ENCODE results near the gene TRMU. TPM values are rescaled to one million over a fixed set of nuclear protein-coding genes. Genes with fewer than 3 reads are reported as not detected.

TRMU gene
- total and polyA plus RNA-seq, 4 donors = 11.3 to 66.4 (median 33.8) TPM

- Histone ChIP-seq H3K4me3 (ENCODE audit: low read length in 2 of 2) (no peak overlapping the region), H3K4me1 (ENCODE audit: control insufficient read depth in 1 of 2, insufficient read depth in 2 of 2, low read length in 2 of 2) (no peaks in the 10 kb centered on the region)
Observed at GRCh38 chr22:46366801-46367706, 31.5 kb downstream of the TRMU start.

DNA sequence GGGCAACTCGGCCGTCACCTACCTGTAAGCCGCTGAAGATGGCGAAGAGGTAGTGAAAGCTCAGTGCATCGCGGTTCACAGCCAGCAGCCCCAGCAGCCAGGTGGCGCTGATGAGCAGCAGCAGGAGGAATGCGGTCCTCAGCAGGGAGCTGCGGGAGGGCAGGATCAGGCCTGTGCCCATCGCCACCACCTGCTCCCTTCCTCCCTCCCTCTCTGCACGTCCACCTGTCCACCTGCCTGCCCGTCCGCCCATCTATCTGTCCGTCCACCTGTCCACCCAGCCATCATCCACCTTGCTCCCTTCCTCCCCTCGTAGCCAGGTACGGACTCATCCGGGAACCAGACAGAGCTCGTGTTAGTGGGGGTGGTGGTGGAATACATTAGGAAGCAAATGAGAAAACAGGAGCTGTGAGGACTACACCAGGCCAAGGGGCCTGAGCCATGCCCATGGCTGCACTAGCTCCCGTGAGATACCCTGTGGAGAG, 32.2 kb downstream of the TRMU start:
- ATAC-seq (ENCODE audit: low FRiP score) (peak; percentile 40), DNase-seq (peak; percentile 70 to 86)
- H3K27ac ChIP-seq (ENCODE audit: low read depth in 1 of 2, low read length in 2 of 2) = no peak overlapping the region
- intact Hi-C loops (cut with DNase I) = loop anchor here in 1 of 2 donors (2.0 kb wide), 1 partner anchor 175 kb away; no protein-coding TSS in a partner anchor
- no peaks in the 10 kb centered on the region for H3K4me1 ChIP-seq (ENCODE audit: control insufficient read depth in 1 of 2, insufficient read depth in 2 of 2, low read length in 2 of 2)
- no peaks in the 10 kb centered on the region for H3K27me3 ChIP-seq (ENCODE audit: control insufficient read depth in 1 of 2, insufficient read depth in 2 of 2, low read length in 1 of 2)
- WGBS, 2 donors = 58 to 79% methylated on average over 15 to 19 of the region's 19 CpGs
- H3K9me3 ChIP-seq (ENCODE audit: control insufficient read depth, low read length) = no peaks in the 10 kb centered on the region
- no peaks in the 10 kb centered on the region for H3K36me3 ChIP-seq (ENCODE audit: control insufficient read depth in 1 of 2, insufficient read depth in 2 of 2, low read length in 1 of 2)
- no peak overlapping the region for H3K4me3 ChIP-seq (ENCODE audit: low read length in 2 of 2)

More at GRCh38 chr22:46366801-46367706, 31.5 kb downstream of the TRMU start:
- H3K36me3 ChIP-seq (ENCODE audit: control insufficient read depth in 1 of 2, insufficient read depth in 2 of 2, low read length in 1 of 2) = no peaks in the 10 kb centered on the region
- no peak overlapping the region for H3K27ac ChIP-seq (ENCODE audit: low read depth in 1 of 2, low read length in 2 of 2)
- no peaks in the 10 kb centered on the region for H3K9me3 ChIP-seq (ENCODE audit: control insufficient read depth, low read length)
- 79 to 84% methylated on average over 45 of the region's 45 CpGs for WGBS, 2 donors
- ATAC-seq (ENCODE audit: low FRiP score) = no peak
- no peaks in the 10 kb centered on the region for H3K27me3 ChIP-seq (ENCODE audit: control insufficient read depth in 1 of 2, insufficient read depth in 2 of 2, low read length in 1 of 2)
- intact Hi-C loops (cut with DNase I) = no loop called here
- peak in 1 of 2 donors; percentile 67 for DNase-seq

- 85 to 92% methylated on average over 12 of the region's 12 CpGs for WGBS, 2 donors
- DNase-seq (peak in 1 of 2 donors; percentile 70), ATAC-seq (ENCODE audit: low FRiP score) (no peak)
- H3K4me1 ChIP-seq (ENCODE audit: control insufficient read depth in 1 of 2, insufficient read depth in 2 of 2, low read length in 2 of 2) = no peaks in the 10 kb centered on the region
- H3K4me3 ChIP-seq (ENCODE audit: low read length in 2 of 2) = no peak overlapping the region
- no peak overlapping the region for H3K27ac ChIP-seq (ENCODE audit: low read depth in 1 of 2, low read length in 2 of 2)
- H3K27me3 ChIP-seq (ENCODE audit: control insufficient read depth in 1 of 2, insufficient read depth in 2 of 2, low read length in 1 of 2) = no peaks in the 10 kb centered on the region
- intact Hi-C loops (cut with DNase I) = loop anchor here in 1 of 2 donors (2.0 kb wide), 1 partner anchor 174 kb away; no protein-coding TSS in a partner anchor
- H3K36me3 ChIP-seq (ENCODE audit: control insufficient read depth in 1 of 2, insufficient read depth in 2 of 2, low read length in 1 of 2) = no peaks in the 10 kb centered on the region
- H3K9me3 ChIP-seq (ENCODE audit: control insufficient read depth, low read length) = no peaks in the 10 kb centered on the region
Observed at GRCh38 chr22:46368422-46368821, 32.9 kb downstream of the TRMU start.

DNA sequence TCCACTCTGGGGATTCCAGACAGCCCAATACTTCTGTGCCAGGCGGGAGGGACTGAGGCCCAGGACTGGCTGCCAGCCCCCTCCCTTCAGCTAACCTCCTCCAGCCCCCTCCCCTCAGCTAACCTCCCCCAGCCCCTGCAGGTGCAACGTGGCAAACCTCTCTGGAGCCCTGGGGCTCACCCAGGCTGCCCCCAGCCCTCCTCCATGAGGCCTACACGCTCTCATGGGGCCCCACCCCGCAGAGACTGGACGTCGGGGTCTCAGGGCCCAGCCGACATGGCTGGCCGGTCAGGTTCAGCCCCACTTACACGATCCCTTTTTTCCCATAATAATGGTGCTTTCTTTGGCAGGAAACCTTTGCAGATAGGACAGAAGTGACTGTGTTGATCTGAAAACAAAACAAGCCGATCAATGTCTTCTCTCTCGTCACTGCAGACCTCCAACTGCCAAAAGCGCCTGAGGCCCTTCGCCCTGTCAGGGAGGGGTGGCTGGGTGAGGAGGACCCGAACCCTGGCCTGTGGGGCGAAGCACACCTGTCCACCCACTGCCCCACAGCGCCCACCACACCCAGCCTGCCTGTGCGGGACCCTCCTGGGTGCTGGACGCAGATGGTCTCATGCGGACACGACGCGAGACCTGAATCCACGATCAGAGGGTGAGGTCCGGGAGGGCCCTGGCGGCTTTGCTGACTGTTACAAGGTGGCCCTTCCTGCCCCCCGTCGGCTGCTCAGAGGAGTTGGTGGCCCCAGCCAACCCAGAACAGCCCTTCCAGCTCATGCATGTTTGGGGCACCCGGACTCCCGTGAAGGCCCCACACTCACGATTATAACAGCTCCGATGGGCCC, 33.6 kb downstream of the TRMU start:
- Histone ChIP-seq H3K27me3 (ENCODE audit: control insufficient read depth in 1 of 2, insufficient read depth in 2 of 2, low read length in 1 of 2) (no peaks in the 10 kb centered on the region), H3K9me3 (ENCODE audit: control insufficient read depth, low read length) (no peaks in the 10 kb centered on the region), H3K4me1 (ENCODE audit: control insufficient read depth in 1 of 2, insufficient read depth in 2 of 2, low read length in 2 of 2) (no peaks in the 10 kb centered on the region), H3K36me3 (ENCODE audit: control insufficient read depth in 1 of 2, insufficient read depth in 2 of 2, low read length in 1 of 2) (no peaks in the 10 kb centered on the region), H3K4me3 (ENCODE audit: low read length in 2 of 2) (no peak overlapping the region), H3K27ac (ENCODE audit: low read depth in 1 of 2, low read length in 2 of 2) (no peak overlapping the region)
- intact Hi-C loops (cut with DNase I) = loop anchor here in 1 of 2 donors (2.0 kb wide), 1 partner anchor 174 kb away; no protein-coding TSS in a partner anchor
- DNase-seq = no peak
- ATAC-seq (ENCODE audit: low FRiP score) = no peak
- 89 to 91% methylated on average over 31 of the region's 31 CpGs for WGBS, 2 donors

DNA sequence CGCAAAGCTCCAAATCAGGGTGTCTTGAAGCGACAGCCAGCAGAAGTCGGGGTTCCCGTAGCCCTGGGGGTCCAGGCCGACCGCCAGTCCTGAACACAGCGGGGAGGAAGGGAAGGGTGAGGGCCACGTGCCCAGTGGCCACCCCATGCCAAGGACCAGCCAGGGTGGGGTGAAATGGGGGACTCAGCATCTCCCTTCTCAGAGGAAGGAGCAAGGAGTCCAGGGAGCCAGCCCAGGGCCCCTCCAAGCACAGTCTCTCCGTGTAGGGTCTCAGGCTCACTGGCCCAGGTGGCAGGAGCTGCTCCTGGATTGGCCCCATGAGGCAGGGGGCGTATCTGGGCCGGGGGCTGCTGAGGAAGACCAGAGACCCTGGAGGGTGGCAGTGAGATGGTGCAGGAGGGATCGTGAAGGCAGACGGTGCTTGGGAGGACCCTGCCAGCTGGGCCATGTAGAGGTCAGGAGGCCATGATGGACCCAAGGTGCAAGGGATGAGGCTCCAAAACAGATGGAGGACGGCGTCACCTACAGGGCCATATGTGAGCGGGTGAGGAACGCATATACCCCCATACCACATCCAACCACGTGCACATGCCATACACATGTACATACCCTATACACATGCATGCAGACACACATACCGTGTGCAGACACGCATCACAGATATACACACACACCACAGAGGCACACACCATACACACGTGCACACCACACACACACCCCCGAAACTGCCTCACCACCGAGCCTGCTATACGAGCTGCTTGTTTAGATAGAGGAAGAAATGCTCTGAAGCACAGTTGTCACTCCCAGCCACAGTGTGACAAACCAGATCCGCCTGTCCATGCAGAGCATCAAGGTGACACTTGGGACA, 34.4 kb downstream of the TRMU start:
- Histone ChIP-seq H3K4me3 (ENCODE audit: low read length in 2 of 2) (no peak overlapping the region), H3K36me3 (ENCODE audit: control insufficient read depth in 1 of 2, insufficient read depth in 2 of 2, low read length in 1 of 2) (no peaks in the 10 kb centered on the region), H3K27ac (ENCODE audit: low read depth in 1 of 2, low read length in 2 of 2) (no peak overlapping the region), H3K4me1 (ENCODE audit: control insufficient read depth in 1 of 2, insufficient read depth in 2 of 2, low read length in 2 of 2) (no peaks in the 10 kb centered on the region), H3K27me3 (ENCODE audit: control insufficient read depth in 1 of 2, insufficient read depth in 2 of 2, low read length in 1 of 2) (no peaks in the 10 kb centered on the region), H3K9me3 (ENCODE audit: control insufficient read depth, low read length) (no peaks in the 10 kb centered on the region)
- 88 to 92% methylated on average over 25 of the region's 25 CpGs for WGBS, 2 donors
- no peak for ATAC-seq (ENCODE audit: low FRiP score)
- intact Hi-C loops (cut with DNase I) = loop anchor here in 1 of 2 donors (2.0 kb wide), 1 partner anchor 173 kb away; no protein-coding TSS in a partner anchor
- DNase-seq = no peak

- no peak overlapping the region for H3K4me3 ChIP-seq (ENCODE audit: low read length in 2 of 2)
- no peaks in the 10 kb centered on the region for H3K27me3 ChIP-seq (ENCODE audit: control insufficient read depth in 1 of 2, insufficient read depth in 2 of 2, low read length in 1 of 2)
- H3K36me3 ChIP-seq (ENCODE audit: control insufficient read depth in 1 of 2, insufficient read depth in 2 of 2, low read length in 1 of 2) = no peaks in the 10 kb centered on the region
- H3K9me3 ChIP-seq (ENCODE audit: control insufficient read depth, low read length) = peaks cover 2% of the 10 kb centered on the region
- no peaks in the 10 kb centered on the region for H3K4me1 ChIP-seq (ENCODE audit: control insufficient read depth in 1 of 2, insufficient read depth in 2 of 2, low read length in 2 of 2)
- intact Hi-C loops (cut with DNase I) = no loop called here
- 85% methylated on average over 15 of the region's 15 CpGs for WGBS, 2 donors
- DNase-seq (no peak), ATAC-seq (ENCODE audit: low FRiP score) (no peak)
- H3K27ac ChIP-seq (ENCODE audit: low read depth in 1 of 2, low read length in 2 of 2) = no peak overlapping the region
Observed at GRCh38 chr22:46370584-46371291, 35.2 kb downstream of the TRMU start.

GRCh38 chr22:46371623-46372226, 36.2 kb downstream of the TRMU start:
- no peaks in the 10 kb centered on the region for H3K36me3 ChIP-seq (ENCODE audit: control insufficient read depth in 1 of 2, insufficient read depth in 2 of 2, low read length in 1 of 2)
- 92 to 94% methylated on average over 2 of the region's 2 CpGs for WGBS, 2 donors
- H3K4me1 ChIP-seq (ENCODE audit: control insufficient read depth in 1 of 2, insufficient read depth in 2 of 2, low read length in 2 of 2) = no peaks in the 10 kb centered on the region
- no peaks in the 10 kb centered on the region for H3K27me3 ChIP-seq (ENCODE audit: control insufficient read depth in 1 of 2, insufficient read depth in 2 of 2, low read length in 1 of 2)
- no peak overlapping the region for H3K27ac ChIP-seq (ENCODE audit: low read depth in 1 of 2, low read length in 2 of 2)
- no peak overlapping the region for H3K4me3 ChIP-seq (ENCODE audit: low read length in 2 of 2)
- ATAC-seq (ENCODE audit: low FRiP score) (no peak), DNase-seq (no peak)
- intact Hi-C loops (cut with DNase I) = no loop called here
- H3K9me3 ChIP-seq (ENCODE audit: control insufficient read depth, low read length) = peaks cover 2% of the 10 kb centered on the region
